Breast epithelium (tissue), 4 donors: Measurements from ENCODE around the gene ACAA2. TPM values are rescaled to one million over a fixed set of nuclear protein-coding genes. Genes with fewer than 3 reads are reported as not detected.

Source experiments
- DNase-seq, 2 donors: peaks; one replicate each; pipeline ENCODE4 v3.0.0-alpha.2; 2019; ENCODE audit warnings: low spot score in 2 of 2
- H3K27ac ChIP-seq, 2 donors: fragments of 200-600 bp; sonication (generic) in 1 of 2; one replicate each; pipeline ENCODE4 v1.5.1; 2016 to 2019; ENCODE audit warnings: mild to moderate bottlenecking in 1 of 2
- H3K27me3 ChIP-seq, 2 donors: fragments of 200-600 bp; sonication (generic) in 1 of 2; one replicate each; pipeline versions ENCODE4 v1.5.1 to v1.6.0; 2017 to 2019; ENCODE audit warnings: control low read depth in 1 of 2, mild to moderate bottlenecking in 1 of 2
- H3K36me3 ChIP-seq: fragments of 200-600 bp; one replicate; pipeline ENCODE4 v1.5.1; 2019
- H3K4me1 ChIP-seq, 2 donors: fragments of 200-600 bp; sonication (generic); one replicate each; pipeline ENCODE4 v1.5.1; 2016 to 2019; ENCODE audit warnings: control low read depth in 1 of 2
- H3K4me3 ChIP-seq, 3 donors: fragments of 200-600 bp; sonication (generic); 1 replicate in 2 of 3; 2 replicates in 1 of 3; pipeline ENCODE4 v1.5.1; 2016 to 2019; ENCODE audit warnings: mild to moderate bottlenecking in 3 of 3, moderate library complexity in 2 of 3
- H3K9me3 ChIP-seq, 2 donors: fragments of 200-600 bp; sonication (generic) in 1 of 2; one replicate each; pipeline ENCODE4 v1.5.1; 2016 to 2019; ENCODE audit warnings: control low read depth in 1 of 2
- POLR2A ChIP-seq: fragments of 450-650 bp; IDR thresholded peaks from one replicate; pipeline ENCODE4 v1.6.1; 2016; ENCODE audit warnings: antibody characterized with exemption, mild to moderate bottlenecking, moderate library complexity
- POLR2AphosphoS5 ChIP-seq, 3 donors: sonication (generic); formaldehyde crosslinking; IDR thresholded peaks; one replicate each; pipeline ENCODE4 v1.6.1; 2017; ENCODE audit warnings: antibody characterized with exemption in 3 of 3
- intact Hi-C: fragments of 100-400 bp; cut with DNase I; formaldehyde crosslinking; loops from one replicate; pipeline ENCODE4 v1.15.1; 2023; ENCODE audit warnings: low total_unique reads
- total RNA-seq, 3 donors: library from RNA; depleted of rRNA; stranded (reverse); fragments of >200 nt; gene quantifications; one replicate each; pipeline ENCODE4 v1.1.0, GENCODE V29; 2016
- TF ChIP-seq, protein P1 (sequence below), 3 donors: fragments of 450-650 bp; IDR thresholded peaks; one replicate each; pipeline ENCODE4 v1.5.1; 2016 to 2017; ENCODE audit warnings: antibody characterized with exemption in 3 of 3, mild to moderate bottlenecking in 3 of 3, moderate library complexity in 3 of 3

Gene ACAA2
- total RNA-seq, 3 donors from 2014 or later: 67.9 to 99.5 (median 70.5) TPM

DNA sequence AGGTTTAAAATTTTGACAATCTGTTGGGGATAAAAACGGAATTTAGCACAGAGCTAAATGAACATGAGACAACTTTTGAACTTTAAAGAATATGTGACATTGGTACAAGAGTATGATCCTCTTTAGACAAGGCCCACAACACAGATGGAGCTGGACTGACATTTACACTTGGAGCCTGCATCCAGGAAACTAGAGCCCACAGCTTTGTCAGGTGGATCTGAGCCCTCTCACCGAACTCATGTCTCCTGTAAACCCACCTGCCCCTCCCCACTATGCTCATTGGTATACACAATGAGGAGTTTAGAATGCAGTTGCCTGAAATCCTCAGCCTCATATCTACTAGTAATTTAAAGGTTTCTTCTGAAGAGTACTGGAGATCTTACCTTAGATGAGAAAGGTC lies 22.1 kb upstream of the ACAA2 start:
- Histone ChIP-seq H3K27ac (no peak overlapping the region), H3K4me3 (no peak overlapping the region), H3K36me3 (no peaks in the 10 kb centered on the region), H3K27me3 (no peaks in the 10 kb centered on the region), H3K4me1 (no peaks in the 10 kb centered on the region), H3K9me3 (peaks cover 0 to 5% of the 10 kb centered on the region in 2 donors)
- intact Hi-C loops: no loop called here
- DNase-seq: no peak
- TF ChIP-seq, protein P1, sequence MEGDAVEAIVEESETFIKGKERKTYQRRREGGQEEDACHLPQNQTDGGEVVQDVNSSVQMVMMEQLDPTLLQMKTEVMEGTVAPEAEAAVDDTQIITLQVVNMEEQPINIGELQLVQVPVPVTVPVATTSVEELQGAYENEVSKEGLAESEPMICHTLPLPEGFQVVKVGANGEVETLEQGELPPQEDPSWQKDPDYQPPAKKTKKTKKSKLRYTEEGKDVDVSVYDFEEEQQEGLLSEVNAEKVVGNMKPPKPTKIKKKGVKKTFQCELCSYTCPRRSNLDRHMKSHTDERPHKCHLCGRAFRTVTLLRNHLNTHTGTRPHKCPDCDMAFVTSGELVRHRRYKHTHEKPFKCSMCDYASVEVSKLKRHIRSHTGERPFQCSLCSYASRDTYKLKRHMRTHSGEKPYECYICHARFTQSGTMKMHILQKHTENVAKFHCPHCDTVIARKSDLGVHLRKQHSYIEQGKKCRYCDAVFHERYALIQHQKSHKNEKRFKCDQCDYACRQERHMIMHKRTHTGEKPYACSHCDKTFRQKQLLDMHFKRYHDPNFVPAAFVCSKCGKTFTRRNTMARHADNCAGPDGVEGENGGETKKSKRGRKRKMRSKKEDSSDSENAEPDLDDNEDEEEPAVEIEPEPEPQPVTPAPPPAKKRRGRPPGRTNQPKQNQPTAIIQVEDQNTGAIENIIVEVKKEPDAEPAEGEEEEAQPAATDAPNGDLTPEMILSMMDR (IDR thresholded peaks at IDR 0.05): no peak
- TF ChIP-seq POLR2A (no peak), POLR2AphosphoS5 (IDR thresholded peaks at IDR 0.05) (no peak)

DNA sequence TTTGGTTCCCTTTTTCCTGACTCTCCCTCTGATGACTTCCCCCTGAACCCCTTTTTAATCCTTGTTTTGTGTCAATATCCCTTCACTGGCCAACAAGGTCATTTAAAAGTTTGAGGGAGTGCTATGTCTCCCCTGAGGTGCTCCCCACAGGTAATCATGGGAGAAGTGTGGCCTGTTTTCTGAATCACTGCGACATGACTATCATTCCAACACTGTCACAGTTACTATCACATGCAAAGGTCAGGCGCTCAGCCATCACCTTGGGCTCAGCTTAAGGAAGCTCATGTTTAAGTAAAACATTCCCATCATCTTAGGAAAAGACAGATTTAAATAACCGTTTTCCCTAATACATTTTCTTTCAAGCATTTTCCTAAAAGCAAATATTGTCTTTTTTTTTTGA lies 20.9 kb upstream of the ACAA2 start:
- TF ChIP-seq, protein P1 (IDR thresholded peaks at IDR 0.05): no peak
- TF ChIP-seq POLR2AphosphoS5 (IDR thresholded peaks at IDR 0.05) (no peak), POLR2A (no peak)

GRCh38 chr18:49833814-49834213 lies 20.5 kb upstream of the ACAA2 start:
- H3K27me3 ChIP-seq: no peaks in the 10 kb centered on the region
- no peaks in the 10 kb centered on the region for H3K36me3 ChIP-seq
- intact Hi-C loops: no loop called here
- TF ChIP-seq, protein P1 (IDR thresholded peaks at IDR 0.05): no peak
- TF ChIP-seq POLR2A: no peak
- TF ChIP-seq POLR2AphosphoS5 (IDR thresholded peaks at IDR 0.05): no peak
- no peak for DNase-seq
- H3K4me1 ChIP-seq: no peaks in the 10 kb centered on the region
- no peak overlapping the region for H3K4me3 ChIP-seq
- H3K9me3 ChIP-seq: peaks cover 0 to 5% of the 10 kb centered on the region in 2 donors
- H3K27ac ChIP-seq: no peak overlapping the region

More for the DNA sequence above, 20.9 kb upstream of the ACAA2 start:
- Histone ChIP-seq H3K27me3 (no peaks in the 10 kb centered on the region), H3K27ac (no peak overlapping the region), H3K4me1 (no peaks in the 10 kb centered on the region), H3K9me3 (peaks cover 0 to 5% of the 10 kb centered on the region in 2 donors), H3K36me3 (no peaks in the 10 kb centered on the region), H3K4me3 (no peak overlapping the region)
- no peak for DNase-seq
- intact Hi-C loops: no loop called here

DNA sequence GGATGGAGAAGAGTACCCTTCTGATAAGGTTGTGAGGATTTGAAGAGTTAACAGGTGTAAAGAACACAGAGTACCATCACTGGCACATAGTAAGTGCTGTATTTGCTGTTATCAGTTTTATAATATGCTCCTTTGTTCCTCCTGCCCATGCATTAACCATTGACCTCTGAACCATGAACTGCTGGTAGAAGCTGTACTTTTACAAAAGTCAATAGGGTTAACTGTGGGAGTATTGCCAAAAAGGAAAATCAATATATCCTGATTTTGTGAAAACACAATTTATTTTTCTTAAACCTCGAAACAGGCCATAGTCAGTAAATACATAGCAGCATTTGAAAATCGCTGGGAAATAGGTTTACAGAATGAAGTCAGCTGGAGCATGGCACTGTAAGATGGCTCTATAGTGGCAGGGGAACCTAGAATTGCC lies 18.9 kb upstream of the ACAA2 start:
- H3K4me3 ChIP-seq: no peak overlapping the region
- peaks cover 5 to 6% of the 10 kb centered on the region in 2 donors for H3K9me3 ChIP-seq
- no peak for DNase-seq
- H3K4me1 ChIP-seq: no peaks in the 10 kb centered on the region
- TF ChIP-seq, protein P1 (IDR thresholded peaks at IDR 0.05): no peak
- TF ChIP-seq POLR2A: no peak
- TF ChIP-seq POLR2AphosphoS5 (IDR thresholded peaks at IDR 0.05): no peak
- H3K27me3 ChIP-seq: no peaks in the 10 kb centered on the region
- H3K36me3 ChIP-seq: no peaks in the 10 kb centered on the region
- H3K27ac ChIP-seq: no peak overlapping the region
- intact Hi-C loops: no loop called here

DNA sequence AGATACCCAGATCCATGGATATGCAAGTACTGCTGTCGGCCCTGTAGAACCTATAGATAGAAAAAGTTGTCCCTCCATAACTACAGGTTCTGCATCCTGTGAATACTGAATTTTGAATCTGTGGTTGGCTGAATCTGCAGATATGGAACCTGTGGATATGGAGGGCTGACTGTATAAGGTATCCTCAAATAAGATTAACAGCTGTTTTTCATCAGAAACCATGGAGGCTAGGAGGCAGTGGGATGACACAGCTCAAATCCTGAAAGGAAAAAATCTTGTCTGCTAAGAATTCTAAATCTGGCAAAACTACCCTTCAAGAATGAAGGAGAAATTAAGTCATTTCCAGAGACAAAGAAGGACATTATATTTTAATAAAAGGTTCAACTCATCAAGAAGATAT lies 14.7 kb upstream of the ACAA2 start:
- H3K9me3 ChIP-seq: peaks cover 5 to 7% of the 10 kb centered on the region in 2 donors
- intact Hi-C loops: no loop called here
- H3K4me3 ChIP-seq: no peak overlapping the region
- TF ChIP-seq POLR2A (no peak), POLR2AphosphoS5 (IDR thresholded peaks at IDR 0.05) (no peak)
- TF ChIP-seq, protein P1 (IDR thresholded peaks at IDR 0.05): no peak
- H3K36me3 ChIP-seq: no peaks in the 10 kb centered on the region
- DNase-seq: no peak
- H3K4me1 ChIP-seq: no peaks in the 10 kb centered on the region
- H3K27ac ChIP-seq: no peak overlapping the region
- H3K27me3 ChIP-seq: no peaks in the 10 kb centered on the region
